ENCODE data around the gene ZNF500.

DNA sequence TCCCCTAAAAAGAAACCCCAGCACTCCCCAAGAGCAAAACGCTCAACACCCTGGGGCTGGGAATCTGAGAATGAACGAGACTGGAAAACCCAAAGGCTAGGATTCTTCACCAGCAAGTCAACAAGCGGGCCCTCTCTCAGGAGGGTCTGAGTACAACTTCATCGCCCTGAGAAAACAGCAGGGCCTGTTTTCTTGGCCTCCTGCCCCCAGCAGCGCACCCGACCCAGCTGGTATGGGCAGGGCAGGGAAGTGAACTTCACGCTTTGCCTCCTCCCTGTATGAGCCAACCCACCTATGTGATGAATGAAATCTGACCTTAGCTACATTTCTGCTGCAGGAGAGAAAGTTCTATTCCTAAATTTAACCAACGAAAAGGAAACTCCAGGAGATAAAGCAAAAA lies 62.5 kb downstream of the ZNF500 start:
- TF ChIP-seq CHD1 (IDR thresholded peaks at IDR 0.05; ENCODE audit: low read depth, low read length), result no peak
- TF ChIP-seq, protein P1, sequence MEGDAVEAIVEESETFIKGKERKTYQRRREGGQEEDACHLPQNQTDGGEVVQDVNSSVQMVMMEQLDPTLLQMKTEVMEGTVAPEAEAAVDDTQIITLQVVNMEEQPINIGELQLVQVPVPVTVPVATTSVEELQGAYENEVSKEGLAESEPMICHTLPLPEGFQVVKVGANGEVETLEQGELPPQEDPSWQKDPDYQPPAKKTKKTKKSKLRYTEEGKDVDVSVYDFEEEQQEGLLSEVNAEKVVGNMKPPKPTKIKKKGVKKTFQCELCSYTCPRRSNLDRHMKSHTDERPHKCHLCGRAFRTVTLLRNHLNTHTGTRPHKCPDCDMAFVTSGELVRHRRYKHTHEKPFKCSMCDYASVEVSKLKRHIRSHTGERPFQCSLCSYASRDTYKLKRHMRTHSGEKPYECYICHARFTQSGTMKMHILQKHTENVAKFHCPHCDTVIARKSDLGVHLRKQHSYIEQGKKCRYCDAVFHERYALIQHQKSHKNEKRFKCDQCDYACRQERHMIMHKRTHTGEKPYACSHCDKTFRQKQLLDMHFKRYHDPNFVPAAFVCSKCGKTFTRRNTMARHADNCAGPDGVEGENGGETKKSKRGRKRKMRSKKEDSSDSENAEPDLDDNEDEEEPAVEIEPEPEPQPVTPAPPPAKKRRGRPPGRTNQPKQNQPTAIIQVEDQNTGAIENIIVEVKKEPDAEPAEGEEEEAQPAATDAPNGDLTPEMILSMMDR (conservative IDR thresholded peaks at IDR 0.05; ENCODE audit: low read depth, low read length), result no peak
- TF ChIP-seq POLR2A (IDR thresholded peaks at IDR 0.05; ENCODE audit: low read depth, low read length), result no peak
- TF ChIP-seq, protein P2, sequence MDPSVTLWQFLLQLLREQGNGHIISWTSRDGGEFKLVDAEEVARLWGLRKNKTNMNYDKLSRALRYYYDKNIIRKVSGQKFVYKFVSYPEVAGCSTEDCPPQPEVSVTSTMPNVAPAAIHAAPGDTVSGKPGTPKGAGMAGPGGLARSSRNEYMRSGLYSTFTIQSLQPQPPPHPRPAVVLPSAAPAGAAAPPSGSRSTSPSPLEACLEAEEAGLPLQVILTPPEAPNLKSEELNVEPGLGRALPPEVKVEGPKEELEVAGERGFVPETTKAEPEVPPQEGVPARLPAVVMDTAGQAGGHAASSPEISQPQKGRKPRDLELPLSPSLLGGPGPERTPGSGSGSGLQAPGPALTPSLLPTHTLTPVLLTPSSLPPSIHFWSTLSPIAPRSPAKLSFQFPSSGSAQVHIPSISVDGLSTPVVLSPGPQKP (IDR thresholded peaks at IDR 0.05; ENCODE audit: borderline replicate concordance, low read depth, low read length), result no peak
- TF ChIP-seq, protein P3, sequence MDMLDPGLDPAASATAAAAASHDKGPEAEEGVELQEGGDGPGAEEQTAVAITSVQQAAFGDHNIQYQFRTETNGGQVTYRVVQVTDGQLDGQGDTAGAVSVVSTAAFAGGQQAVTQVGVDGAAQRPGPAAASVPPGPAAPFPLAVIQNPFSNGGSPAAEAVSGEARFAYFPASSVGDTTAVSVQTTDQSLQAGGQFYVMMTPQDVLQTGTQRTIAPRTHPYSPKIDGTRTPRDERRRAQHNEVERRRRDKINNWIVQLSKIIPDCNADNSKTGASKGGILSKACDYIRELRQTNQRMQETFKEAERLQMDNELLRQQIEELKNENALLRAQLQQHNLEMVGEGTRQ (IDR thresholded peaks at IDR 0.05; ENCODE audit: low read depth, low read length), result no peak
